Ishikawa (cell line): ENCODE results near the gene ETFDH.

Source experiments
- CEBPB ChIP-seq: IDR thresholded peaks from 2 replicates; pipeline ENCODE4 v1.6.1; 2012
- CREB1 ChIP-seq: IDR thresholded peaks from 2 replicates; pipeline ENCODE4 v1.6.1; 2012; ENCODE audit warnings: low read depth
- EGR1 ChIP-seq: IDR thresholded peaks from 2 replicates; pipeline ENCODE4 v1.6.1; 2012
- EP300 ChIP-seq: IDR thresholded peaks from 2 replicates; pipeline ENCODE4 v1.6.1; 2012; ENCODE audit warnings: borderline replicate concordance
- FOXM1 ChIP-seq: IDR thresholded peaks from 2 replicates; pipeline ENCODE4 v1.6.1; 2012; ENCODE audit warnings: low read depth, borderline replicate concordance
- NFIC ChIP-seq: IDR thresholded peaks from 2 replicates; pipeline ENCODE4 v1.6.1; 2012
- RAD21 ChIP-seq: IDR thresholded peaks from 2 replicates; pipeline ENCODE4 v1.6.1; 2012; ENCODE audit warnings: low read depth
- TAF1 ChIP-seq: IDR thresholded peaks from 2 replicates; pipeline ENCODE4 v1.6.1; 2012; ENCODE audit warnings: low read depth, mild to moderate bottlenecking
- TCF12 ChIP-seq: IDR thresholded peaks from 2 replicates; pipeline ENCODE4 v1.6.1; 2012; ENCODE audit warnings: low read depth
- TEAD4 ChIP-seq: IDR thresholded peaks from 2 replicates; pipeline ENCODE4 v1.6.1; 2012
- YY1 ChIP-seq: IDR thresholded peaks from 2 replicates; pipeline ENCODE4 v1.6.1; 2012; ENCODE audit warnings: low read depth
- ZBTB7A ChIP-seq: IDR thresholded peaks from 2 replicates; pipeline ENCODE4 v1.6.1; 2012; ENCODE audit warnings: low read depth
- TF ChIP-seq, protein P1 (sequence below): IDR thresholded peaks from 2 replicates; pipeline ENCODE4 v1.6.1; 2012
- TF ChIP-seq, protein P2 (sequence below): IDR thresholded peaks from 2 replicates; pipeline ENCODE4 v1.6.1; 2012; ENCODE audit warnings: low read depth, mild to moderate bottlenecking
- TF ChIP-seq, protein P3 (sequence below): IDR thresholded peaks from 2 replicates; pipeline ENCODE4 v1.6.1; 2012

Gene ETFDH

DNA sequence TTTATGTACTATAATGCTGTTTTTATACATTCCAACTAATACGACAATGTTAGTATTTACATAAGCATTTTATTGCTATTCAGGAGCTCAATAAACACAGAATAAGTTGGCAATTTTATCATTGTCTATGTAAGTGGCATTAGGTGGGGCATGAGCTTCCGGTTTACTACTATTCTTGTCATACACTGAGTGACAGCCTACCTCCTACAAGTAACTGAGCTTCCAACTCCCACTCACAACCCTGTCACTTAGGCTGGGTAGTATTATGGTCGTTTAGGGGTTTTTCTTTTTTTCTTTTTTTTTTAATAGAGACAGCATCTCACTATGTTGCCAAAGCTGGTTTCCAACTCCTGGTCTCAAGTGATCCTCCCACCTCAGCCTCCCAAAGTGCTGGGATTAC lies 43.7 kb downstream of the ETFDH start:
- TF ChIP-seq NFIC (no peak), TCF12 (no peak), CEBPB (no peak), CREB1 (no peak), RAD21 (no peak), FOXM1 (no peak), EP300 (no peak), ZBTB7A (no peak), TEAD4 (no peak)
- TF ChIP-seq, protein P1, sequence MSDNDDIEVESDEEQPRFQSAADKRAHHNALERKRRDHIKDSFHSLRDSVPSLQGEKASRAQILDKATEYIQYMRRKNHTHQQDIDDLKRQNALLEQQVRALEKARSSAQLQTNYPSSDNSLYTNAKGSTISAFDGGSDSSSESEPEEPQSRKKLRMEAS: no peak
- TF ChIP-seq, protein P2, sequence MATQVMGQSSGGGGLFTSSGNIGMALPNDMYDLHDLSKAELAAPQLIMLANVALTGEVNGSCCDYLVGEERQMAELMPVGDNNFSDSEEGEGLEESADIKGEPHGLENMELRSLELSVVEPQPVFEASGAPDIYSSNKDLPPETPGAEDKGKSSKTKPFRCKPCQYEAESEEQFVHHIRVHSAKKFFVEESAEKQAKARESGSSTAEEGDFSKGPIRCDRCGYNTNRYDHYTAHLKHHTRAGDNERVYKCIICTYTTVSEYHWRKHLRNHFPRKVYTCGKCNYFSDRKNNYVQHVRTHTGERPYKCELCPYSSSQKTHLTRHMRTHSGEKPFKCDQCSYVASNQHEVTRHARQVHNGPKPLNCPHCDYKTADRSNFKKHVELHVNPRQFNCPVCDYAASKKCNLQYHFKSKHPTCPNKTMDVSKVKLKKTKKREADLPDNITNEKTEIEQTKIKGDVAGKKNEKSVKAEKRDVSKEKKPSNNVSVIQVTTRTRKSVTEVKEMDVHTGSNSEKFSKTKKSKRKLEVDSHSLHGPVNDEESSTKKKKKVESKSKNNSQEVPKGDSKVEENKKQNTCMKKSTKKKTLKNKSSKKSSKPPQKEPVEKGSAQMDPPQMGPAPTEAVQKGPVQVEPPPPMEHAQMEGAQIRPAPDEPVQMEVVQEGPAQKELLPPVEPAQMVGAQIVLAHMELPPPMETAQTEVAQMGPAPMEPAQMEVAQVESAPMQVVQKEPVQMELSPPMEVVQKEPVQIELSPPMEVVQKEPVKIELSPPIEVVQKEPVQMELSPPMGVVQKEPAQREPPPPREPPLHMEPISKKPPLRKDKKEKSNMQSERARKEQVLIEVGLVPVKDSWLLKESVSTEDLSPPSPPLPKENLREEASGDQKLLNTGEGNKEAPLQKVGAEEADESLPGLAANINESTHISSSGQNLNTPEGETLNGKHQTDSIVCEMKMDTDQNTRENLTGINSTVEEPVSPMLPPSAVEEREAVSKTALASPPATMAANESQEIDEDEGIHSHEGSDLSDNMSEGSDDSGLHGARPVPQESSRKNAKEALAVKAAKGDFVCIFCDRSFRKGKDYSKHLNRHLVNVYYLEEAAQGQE: no peak
- TF ChIP-seq, protein P3, sequence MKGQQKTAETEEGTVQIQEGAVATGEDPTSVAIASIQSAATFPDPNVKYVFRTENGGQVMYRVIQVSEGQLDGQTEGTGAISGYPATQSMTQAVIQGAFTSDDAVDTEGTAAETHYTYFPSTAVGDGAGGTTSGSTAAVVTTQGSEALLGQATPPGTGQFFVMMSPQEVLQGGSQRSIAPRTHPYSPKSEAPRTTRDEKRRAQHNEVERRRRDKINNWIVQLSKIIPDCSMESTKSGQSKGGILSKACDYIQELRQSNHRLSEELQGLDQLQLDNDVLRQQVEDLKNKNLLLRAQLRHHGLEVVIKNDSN: no peak

DNA sequence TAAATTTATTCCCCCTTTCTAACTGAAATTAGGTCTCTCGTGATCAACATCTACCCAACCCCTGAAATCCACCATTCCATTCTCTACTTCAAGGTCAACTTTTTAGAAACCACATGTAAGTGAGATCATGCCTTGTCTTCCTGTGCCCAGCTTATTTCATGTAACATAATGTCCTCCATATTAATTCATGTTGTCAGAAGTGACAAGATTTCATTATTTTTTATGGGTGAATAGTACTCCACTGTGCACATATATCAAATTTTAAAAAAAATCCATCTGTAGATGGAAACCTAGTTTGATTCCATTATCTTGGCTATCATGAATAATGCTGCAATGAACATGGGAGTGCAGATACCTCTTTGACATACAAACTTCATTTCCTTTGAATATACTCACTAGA lies 49.6 kb downstream of the ETFDH start:
- TF ChIP-seq TEAD4 (no peak), TAF1 (no peak), EGR1 (no peak), EP300 (no peak), NFIC (no peak), CREB1 (no peak), CEBPB (no peak), FOXM1 (no peak), RAD21 (no peak), YY1 (no peak), TCF12 (no peak), ZBTB7A (no peak)
- TF ChIP-seq, protein P2: no peak
- TF ChIP-seq, protein P3: no peak
- TF ChIP-seq, protein P1: no peak

DNA sequence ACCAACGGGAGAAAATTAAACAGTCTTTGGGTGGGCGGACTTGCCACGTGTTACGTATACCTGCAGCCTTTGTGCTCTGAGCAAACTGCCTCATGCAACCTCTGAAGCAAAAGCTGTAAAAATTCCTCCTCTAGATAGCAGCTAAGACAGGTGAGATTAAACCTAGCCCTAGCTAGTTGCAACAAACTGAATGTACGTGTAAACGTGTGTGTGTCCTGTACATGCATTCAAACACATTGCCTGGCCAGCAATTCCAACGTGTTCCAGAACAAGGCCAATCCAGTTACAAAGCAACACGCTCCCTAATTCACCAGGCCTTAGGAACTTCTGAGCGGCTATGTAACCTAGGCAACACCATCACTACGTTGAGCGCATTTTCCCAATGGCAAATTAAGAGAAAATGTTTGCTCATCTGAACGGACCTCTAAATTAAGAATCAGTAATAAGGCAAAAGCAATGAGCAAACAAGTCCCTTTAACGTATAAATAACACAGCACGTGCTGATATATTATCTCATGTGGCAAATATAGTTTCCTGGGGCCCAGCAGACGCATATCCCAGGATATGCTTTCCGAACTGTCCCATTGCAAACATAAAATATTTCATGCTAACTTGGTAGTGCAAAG lies 50.3 kb downstream of the ETFDH start:
- no peak for TF ChIP-seq FOXM1
- no peak for TF ChIP-seq RAD21
- TF ChIP-seq CREB1: no peak
- TF ChIP-seq, protein P1: peak; percentile 59

DNA sequence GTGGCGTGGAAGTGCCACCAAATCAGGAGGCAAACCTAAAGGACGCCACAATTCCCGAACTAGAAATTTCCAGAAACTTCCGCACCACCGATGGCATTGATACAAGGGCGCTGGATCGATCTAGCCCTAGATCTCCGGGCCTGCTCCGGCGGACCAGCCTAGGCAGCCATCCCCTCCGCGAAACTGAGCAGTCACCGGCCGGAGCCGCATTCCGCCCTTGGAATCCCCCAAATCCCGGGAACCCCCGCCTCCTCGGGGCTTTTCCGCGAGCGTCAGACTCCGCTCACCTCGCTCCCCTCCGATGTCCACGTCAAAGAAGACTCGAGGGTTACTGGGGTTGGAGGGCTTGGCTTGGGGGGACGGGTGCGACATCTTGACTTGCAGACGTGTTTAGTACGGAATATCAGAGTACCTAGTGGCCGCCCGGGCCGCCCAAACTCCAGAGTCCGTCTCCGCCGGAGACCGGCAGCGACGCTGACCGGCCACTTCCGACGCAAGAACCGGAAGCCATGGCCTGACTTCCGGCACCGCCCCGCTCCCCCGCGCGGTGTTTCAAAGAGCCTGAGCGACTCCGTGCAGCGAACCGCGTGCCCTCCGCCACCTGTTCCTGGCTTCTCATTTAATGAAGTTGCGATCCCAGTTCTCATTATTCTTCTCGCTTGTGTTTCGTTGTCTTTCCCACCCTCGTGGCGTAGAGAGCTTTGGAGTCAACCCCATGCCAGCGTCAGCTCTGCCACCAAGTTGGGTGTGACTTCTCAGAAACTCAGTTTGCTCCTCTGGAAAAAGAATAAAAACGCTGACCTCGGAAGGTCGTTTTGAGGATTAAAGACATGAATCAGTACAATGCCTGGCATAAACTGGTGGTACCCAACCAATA lies 51.1 kb downstream of the ETFDH start, which contains the start of gene PPID:
TSS of gene PPID (minus strand) at position 480 of the 877 bp plus-strand sequence. CDS start at position 372, 108 bp downstream.
- TF ChIP-seq NFIC (no peak), RAD21 (no peak), TAF1 (peak; percentile 93), TCF12 (no peak; the same call in none of the 2 replicates), EP300 (peak; percentile 19), YY1 (peak; percentile 79), EGR1 (no peak; the same call in 1 of the 2 replicates), CEBPB (no peak), FOXM1 (peak; percentile 30; the same call in 1 of the 2 replicates), TEAD4 (peak; percentile 32; the same call in 1 of the 2 replicates), CREB1 (no peak), ZBTB7A (no peak)
- TF ChIP-seq, protein P1: peak; percentile 99
- TF ChIP-seq, protein P3: no peak
- TF ChIP-seq, protein P2: no peak
